ENCODE results near the gene COMMD2.

The COMMD2 gene

GRCh38 chr3:149752051-149752787, at the start of gene COMMD2:
Gene COMMD2 (minus strand): TSS chr3:149752489. CDS start chr3:149752444, 45 bp downstream.
- peak; percentile 67 for DNase-seq (ENCODE audit: low read depth)

- no peak for DNase-seq (ENCODE audit: low read depth)
These were observed 49.4 kb upstream of the COMMD2 start for GRCh38 chr3:149801639-149802038.

- no peak for DNase-seq (ENCODE audit: low read depth)
These were observed 48.9 kb upstream of the COMMD2 start for GRCh38 chr3:149801195-149801594.

DNA sequence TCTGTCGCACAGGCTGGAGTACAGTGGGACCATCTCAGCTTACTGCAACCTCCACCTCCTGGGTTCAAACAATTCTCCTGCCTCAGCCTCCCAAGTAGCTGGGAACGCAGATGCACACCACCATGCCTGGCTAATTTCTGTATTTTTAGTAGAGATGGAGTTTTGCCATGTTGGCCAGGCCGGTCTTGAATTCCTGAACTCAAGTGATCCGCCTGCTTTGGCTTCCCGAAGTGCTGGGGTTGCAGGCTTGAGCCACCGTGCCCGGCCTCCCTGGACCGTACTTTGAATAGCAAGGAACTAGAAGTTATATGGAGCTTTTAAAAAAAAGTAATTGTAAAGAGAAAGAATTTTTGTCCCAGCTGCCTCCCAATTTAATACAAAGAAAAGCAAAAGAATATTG, 48.4 kb upstream of the COMMD2 start:
- no peak for DNase-seq (ENCODE audit: low read depth)

DNA sequence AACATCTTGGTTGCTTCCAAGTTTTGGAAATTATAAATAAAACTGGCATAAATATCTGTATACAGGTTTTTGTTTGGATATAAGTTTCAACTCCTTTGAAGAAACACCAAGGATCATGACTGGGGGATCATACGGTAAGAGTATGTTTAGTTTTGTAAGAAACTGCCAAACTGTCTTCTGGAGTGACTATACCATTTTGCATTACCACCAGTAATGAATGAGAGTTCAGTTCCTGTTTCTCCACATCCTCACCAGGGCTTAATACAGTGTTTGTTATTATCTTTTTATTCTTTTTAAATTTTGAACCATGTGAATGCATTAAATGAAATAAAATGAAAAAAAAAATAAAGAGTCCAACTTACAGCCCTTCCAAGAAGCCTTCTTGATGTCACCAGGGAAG, 43.7 kb upstream of the COMMD2 start:
- DNase-seq (ENCODE audit: low read depth): no peak

- no peak for DNase-seq (ENCODE audit: low read depth)
These were observed 40.4 kb upstream of the COMMD2 start, which contains the start of gene ANKUB1 for GRCh38 chr3:149792452-149793270. Gene ANKUB1 (minus strand): TSS chr3:149792554. CDS start chr3:149792366, 188 bp downstream.

DNA sequence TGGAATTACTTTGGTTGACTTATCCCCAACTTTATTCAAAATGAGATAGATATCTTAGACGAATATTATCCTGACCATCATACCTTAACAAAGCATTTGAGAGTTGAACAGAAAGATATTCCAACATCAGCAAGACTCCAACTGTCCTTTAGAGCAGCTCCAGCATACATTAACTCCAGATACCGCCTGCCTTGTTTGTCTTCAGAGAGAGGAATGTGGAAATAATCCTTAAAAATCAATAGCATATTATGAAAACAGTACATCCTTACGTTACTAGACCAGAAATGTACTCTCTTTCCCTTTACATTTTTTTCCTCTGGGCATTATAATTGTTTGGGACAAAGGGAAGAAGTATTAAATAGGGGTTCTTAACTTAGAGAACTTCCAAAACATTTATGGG, 38.4 kb upstream of the COMMD2 start:
- no peak for DNase-seq (ENCODE audit: low read depth)

GRCh38 chr3:149790268-149790667, 38.0 kb upstream of the COMMD2 start:
- DNase-seq (ENCODE audit: low read depth): no peak

GRCh38 chr3:149784064-149784704, 31.9 kb upstream of the COMMD2 start:
- no peak for DNase-seq (ENCODE audit: low read depth)

DNA sequence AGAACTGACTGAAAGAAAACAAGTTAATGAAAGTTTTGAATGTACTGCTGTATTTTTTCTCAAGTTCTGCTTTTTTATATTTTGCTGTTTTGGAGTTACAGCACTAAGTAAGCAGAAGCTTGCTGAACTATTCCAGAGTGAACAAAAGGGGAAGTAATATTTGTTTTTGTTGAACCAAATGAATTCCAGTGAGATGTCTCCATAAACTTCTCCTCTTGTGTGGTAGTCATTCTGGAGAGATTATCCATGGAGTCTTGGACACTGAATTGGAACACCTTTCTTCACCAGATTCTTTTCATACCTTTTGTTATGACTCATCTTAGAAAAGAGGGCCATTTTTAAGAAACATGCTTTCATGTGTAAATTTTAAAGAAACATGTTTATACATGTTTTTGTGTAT, 31.3 kb upstream of the COMMD2 start:
- DNase-seq (ENCODE audit: low read depth): no peak

DNA sequence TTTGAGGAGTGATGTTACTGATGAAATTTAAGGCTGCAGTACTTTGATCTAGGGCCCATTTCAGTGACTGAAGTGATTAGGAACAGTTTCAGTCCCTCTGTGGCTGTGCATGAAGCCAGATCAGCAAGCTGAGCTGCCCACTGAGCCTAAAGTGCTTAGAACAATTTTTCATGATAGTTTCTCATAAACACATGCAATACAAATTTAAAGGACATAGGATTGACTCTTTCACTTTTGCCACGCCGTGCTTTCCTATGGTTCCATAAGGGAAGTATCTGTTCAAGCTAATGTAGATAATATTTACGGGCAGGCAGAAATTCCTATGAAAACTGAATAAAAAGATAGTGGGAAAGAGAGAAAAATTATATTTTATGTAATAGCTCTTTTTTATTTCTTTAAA, 29.5 kb upstream of the COMMD2 start:
- no peak for DNase-seq (ENCODE audit: low read depth)

- DNase-seq (ENCODE audit: low read depth): no peak
These were observed 28.9 kb upstream of the COMMD2 start for GRCh38 chr3:149781211-149781610.

DNA sequence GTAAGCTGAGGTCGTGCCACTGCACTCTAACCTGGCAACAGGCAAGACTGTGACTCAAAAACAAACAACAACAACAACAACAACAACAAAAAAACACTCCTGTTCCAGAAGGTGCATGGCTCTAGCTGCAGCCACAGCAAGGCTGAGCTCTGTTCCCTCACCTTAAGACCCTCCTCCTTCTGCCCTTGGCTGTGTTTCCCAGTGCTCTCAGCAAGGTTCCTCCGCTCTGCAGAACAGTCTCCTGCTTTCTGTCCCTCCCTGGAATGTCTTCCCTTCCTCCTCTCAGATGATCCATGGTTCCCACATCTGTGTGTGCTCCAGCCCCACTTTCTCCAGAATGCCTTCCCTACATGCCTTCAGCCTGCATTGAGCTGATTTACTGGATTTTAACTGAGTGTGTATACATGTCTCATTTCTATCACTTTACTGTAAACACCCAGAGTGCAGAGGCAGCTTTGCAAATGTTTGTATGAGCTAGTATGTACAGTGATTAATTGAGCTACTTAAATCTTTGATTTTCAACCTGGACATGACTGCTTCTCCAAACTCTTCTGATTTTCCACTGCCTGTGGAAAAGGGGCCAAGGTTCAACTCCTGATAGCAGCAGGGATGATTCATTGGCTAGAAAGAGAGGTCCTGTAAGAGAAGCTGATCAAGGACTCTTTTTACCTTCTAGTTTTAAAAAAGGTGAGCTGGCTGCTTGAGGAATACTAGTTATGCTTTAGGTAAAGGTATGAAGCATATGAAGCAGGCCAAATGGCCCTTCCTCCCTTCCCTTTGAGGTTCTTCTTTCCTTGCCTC, 25.3 kb upstream of the COMMD2 start:
- DNase-seq (ENCODE audit: low read depth): no peak

DNA sequence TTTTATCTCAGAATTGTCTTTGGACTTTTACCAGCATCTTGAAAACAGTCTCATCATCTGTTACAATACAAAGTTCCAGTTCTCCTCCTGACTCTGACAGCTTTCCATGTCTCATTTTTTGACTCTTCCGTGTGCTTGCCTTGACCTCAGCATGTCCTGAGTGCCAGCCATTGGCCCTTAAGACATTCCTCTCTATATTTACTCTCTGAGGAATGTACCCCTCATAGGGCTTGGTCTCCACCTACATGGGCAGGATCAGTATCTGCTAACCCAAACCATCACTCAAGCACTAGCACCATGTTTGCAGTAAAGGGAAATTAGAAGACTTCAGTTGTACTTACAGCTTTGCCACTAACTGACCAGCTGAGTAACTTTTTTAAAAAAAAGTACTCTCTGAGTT, 23.9 kb upstream of the COMMD2 start:
- DNase-seq (ENCODE audit: low read depth): no peak

DNA sequence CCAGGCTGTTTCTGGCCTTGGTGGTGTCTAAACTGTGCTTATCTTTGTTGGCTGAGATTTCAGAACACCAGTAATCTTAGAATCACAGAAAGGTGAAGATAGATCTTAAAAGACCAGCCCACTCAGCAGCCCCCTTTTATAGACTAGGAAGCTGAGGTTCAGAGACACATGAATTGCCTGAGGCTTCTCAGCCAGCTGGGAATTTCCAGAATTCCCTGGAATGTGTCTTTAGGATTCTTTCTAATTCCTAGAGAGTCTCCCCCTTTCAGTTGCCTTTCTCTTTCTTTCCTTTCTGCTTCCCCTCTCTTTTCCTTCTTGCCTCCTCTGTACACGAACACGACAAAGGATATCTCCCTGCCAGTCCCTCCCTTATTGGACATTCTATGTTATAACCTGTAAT, 20.6 kb upstream of the COMMD2 start:
- no peak for DNase-seq (ENCODE audit: low read depth)

DNA sequence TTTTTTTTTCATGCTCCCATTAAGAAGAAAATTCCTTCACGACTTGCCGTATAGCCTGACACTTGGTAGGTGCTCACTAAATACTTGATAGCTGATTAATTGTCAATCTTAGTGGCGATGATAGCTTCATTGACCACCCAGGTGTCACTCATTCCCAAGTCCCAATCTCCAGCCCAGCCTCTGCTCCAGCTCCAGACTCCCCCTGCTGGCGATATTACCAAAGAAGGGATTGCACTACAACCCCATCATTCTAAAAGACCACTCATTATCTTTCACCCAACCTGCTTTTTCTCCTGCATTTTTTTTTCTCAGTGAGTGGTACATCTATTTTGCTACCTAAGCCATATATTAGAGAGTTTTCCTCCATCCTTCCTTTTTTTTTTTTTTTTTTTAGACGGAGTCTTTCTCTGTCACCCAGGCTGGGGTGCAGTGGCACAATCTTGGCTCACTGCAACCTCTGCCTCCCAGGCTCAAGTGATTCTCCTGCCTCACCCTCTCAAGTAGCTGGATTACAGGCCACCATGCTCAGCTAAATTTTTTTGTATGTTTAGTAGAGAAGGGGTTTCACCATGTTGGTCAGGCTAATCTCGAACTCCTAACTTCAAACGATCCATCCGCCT, 19.5 kb upstream of the COMMD2 start:
- DNase-seq (ENCODE audit: low read depth): no peak

DNA sequence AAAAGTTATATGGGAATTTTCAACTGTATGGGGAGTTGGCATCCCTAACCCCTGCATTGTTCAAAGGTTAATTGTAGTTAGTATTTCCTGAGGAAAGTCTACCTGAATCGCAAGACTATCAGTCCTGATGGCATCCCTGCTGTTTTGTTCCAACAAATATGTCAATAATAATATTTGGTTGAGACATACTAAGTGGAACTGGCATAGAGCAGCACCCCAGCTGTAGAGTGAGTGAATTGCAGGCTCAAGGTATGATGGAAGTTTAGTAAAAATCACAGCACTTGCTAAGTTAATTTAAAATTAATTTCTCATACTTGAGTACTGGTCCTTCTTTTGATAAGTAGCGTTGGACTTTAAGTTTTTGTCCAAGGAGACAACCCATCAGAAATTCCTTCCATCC, 18.0 kb upstream of the COMMD2 start:
- DNase-seq (ENCODE audit: low read depth): no peak

DNA sequence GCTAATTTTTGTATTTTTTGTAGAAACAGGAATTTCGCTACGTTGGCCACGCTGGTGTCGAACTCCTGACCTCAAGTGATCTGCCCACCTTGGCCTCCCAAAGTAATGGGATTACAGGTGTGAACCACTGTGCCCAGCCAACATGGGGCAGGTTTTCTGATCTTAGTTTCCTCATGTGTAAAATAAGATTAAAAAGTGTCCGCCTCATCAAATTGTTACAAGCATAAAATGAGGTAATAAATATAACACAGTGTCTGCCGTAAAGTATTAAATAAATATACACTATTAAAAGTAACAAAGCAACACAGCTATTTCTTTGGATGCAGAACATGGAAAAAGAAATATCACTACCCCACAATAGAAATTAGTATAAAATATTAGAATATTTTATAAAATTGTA, 16.4 kb upstream of the COMMD2 start:
- no peak for DNase-seq (ENCODE audit: low read depth)

GRCh38 chr3:149767720-149768119, 15.4 kb upstream of the COMMD2 start:
- no peak for DNase-seq (ENCODE audit: low read depth)

DNA sequence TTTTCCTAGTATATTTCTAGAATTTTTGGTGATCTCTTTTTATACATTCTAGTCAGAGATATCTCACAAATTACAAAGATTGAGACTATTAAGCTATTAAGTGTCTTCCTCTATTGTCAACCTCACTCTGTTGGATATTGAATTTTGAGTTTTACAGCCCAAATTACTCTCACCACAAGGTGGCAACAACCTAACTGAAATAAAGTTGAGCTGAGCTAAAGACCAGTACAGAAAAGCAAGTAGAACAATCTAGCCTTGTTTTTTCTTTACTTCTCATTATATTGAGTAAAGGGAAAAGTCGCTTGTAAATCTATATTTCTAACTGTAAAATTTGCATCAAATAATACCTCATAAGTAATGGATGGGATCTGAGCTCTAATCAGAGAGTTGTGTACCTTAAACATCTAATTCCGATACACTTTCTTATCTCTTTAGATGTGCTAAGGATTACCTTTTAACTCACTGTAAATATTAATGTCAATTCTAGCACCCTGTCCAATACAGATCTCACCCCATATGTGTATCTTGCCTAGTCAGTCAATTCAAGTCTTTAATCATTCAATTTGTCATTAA, 13.6 kb upstream of the COMMD2 start:
- DNase-seq (ENCODE audit: low read depth): no peak

GRCh38 chr3:149764302-149764701, 12.0 kb upstream of the COMMD2 start:
- DNase-seq (ENCODE audit: low read depth): no peak

All from CMK (cell line).